Peyer's patch (tissue), 4 donors: Measurements from ENCODE around the gene RSRC2. TPM values are rescaled to one million over a fixed set of nuclear protein-coding genes. Genes with fewer than 3 reads are reported as not detected.

Experiments
- DNase-seq, 3 donors: peaks; one replicate each; pipeline ENCODE4 v3.0.0-alpha.2; 2017 to 2019
- H3K27ac ChIP-seq, 4 donors: fragments of 200-600 bp; sonication (generic); one replicate each; pipeline ENCODE4 v1.5.1; 2016 to 2019
- H3K27me3 ChIP-seq, 2 donors: fragments of 200-600 bp; sonication (generic); one replicate each; pipeline ENCODE4 v1.5.1; 2019
- H3K36me3 ChIP-seq, 3 donors: fragments of 200-600 bp; sonication (generic); one replicate each; pipeline ENCODE4 v1.5.1; 2016 to 2019
- H3K4me1 ChIP-seq, 4 donors: fragments of 200-600 bp; sonication (generic); one replicate each; pipeline ENCODE4 v1.5.1; 2016 to 2019
- H3K4me3 ChIP-seq, 4 donors: fragments of 200-600 bp; sonication (generic); 1 replicate in 3 of 4; 2 replicates in 1 of 4; pipeline ENCODE4 v1.5.1; 2016 to 2019; ENCODE audit warnings: mild to moderate bottlenecking in 1 of 4
- H3K9me3 ChIP-seq, 4 donors: fragments of 200-600 bp; sonication (generic); one replicate each; pipeline ENCODE4 v1.5.1; 2016 to 2019; ENCODE audit warnings: mild to moderate bottlenecking in 1 of 4
- POLR2A ChIP-seq, 2 donors: fragments of 450-650 bp; IDR thresholded peaks; one replicate each; pipeline ENCODE4 v1.5.1; 2017; ENCODE audit warnings: antibody characterized with exemption in 2 of 2, mild to moderate bottlenecking in 2 of 2, moderate library complexity in 2 of 2
- total RNA-seq, 4 donors: library from RNA; depleted of rRNA; stranded (reverse); fragments of >200 nt; gene quantifications; one replicate each; pipeline ENCODE4 v1.1.0, GENCODE V29; 2016
- TF ChIP-seq, protein P1 (sequence below), 6 experiments: fragments of 450-650 bp in 4 of 6; fragments of 200-600 bp in 2 of 6; sonication (generic) in 1 of 6; IDR thresholded peaks; one replicate each; pipeline ENCODE4 v1.5.1; 2017 to 2019; ENCODE audit warnings: antibody characterized with exemption in 6 of 6, mild to moderate bottlenecking in 3 of 6, moderate library complexity in 1 of 6

Gene RSRC2
- total RNA-seq, 4 donors from 2014 or later, result 78.5 to 455 (median 112) TPM

DNA sequence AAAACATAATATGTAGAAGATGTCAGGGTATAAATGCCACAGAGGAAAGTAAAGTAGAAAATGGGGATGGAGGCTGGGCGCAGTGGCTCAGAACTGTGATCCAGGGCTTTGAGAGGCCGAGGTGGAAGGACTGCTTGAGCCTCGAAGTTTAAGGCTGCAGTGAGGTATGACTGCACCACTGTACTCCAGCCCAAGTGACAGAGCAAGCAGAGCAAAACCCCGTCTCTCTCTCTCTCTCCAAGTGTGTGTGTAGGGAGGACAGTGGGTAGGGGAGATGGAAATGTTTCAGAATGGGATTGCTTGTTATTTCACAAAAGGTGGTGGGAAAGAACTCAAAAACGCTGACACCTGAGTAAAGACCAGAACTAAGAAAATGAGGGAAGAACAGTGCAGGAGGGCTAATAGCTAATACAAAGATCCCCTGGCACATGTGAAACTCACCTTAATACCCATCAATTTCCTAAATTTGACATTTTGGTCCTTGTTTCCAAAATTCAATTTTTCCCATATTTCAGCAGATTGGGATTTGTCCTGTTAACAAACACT, 20.3 kb downstream of the RSRC2 start:
- H3K27ac ChIP-seq, result no peak overlapping the region
- no peaks in the 10 kb centered on the region for H3K27me3 ChIP-seq
- DNase-seq, result no peak
- H3K4me3 ChIP-seq, result no peak overlapping the region
- H3K4me1 ChIP-seq, result peaks cover 0 to under 1% (median under 1%) of the 10 kb centered on the region in 4 donors
- H3K9me3 ChIP-seq, result no peaks in the 10 kb centered on the region
- TF ChIP-seq POLR2A (IDR thresholded peaks at IDR 0.05), result no peak
- TF ChIP-seq, protein P1, sequence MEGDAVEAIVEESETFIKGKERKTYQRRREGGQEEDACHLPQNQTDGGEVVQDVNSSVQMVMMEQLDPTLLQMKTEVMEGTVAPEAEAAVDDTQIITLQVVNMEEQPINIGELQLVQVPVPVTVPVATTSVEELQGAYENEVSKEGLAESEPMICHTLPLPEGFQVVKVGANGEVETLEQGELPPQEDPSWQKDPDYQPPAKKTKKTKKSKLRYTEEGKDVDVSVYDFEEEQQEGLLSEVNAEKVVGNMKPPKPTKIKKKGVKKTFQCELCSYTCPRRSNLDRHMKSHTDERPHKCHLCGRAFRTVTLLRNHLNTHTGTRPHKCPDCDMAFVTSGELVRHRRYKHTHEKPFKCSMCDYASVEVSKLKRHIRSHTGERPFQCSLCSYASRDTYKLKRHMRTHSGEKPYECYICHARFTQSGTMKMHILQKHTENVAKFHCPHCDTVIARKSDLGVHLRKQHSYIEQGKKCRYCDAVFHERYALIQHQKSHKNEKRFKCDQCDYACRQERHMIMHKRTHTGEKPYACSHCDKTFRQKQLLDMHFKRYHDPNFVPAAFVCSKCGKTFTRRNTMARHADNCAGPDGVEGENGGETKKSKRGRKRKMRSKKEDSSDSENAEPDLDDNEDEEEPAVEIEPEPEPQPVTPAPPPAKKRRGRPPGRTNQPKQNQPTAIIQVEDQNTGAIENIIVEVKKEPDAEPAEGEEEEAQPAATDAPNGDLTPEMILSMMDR (IDR thresholded peaks at IDR 0.05), result no peak
- peaks cover 0 to 89% (median 4%) of the 10 kb centered on the region in 3 donors for H3K36me3 ChIP-seq

DNA sequence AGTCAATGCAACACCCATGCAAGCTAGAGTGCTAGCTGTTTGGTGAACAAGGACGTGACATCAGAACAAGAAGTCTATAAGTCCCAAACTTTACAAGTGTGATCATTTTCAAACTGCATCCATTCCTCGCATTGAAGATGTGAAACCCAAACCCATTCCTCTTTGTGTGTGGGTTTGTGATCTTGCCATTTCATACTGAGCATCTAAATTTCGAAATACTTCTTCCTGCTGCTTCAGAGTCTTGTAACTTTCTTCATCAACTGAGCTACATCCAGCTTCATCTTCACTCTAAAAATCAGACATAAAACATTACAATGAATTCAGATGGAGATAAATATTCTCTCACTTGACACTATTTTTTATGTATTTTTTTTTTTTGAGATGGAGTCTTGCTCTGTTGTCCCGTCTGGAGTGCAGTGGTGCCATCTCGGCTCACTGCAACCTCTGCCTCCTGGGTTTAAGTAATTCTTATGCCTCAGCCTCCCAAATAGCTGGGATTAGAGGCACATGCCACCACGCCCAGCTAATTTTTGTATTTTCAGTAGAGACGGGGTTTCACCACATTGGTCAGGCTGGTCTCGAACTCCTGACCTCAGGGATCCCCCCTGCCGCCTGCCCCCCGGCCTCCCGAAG, 21.2 kb downstream of the RSRC2 start:
- peaks cover 0 to 80% (median 2%) of the 10 kb centered on the region in 3 donors for H3K36me3 ChIP-seq
- TF ChIP-seq POLR2A (IDR thresholded peaks at IDR 0.05), result no peak
- TF ChIP-seq, protein P1 (IDR thresholded peaks at IDR 0.05), result no peak
- H3K9me3 ChIP-seq, result no peaks in the 10 kb centered on the region
- H3K4me1 ChIP-seq, result peaks cover 0 to 5% (median 2%) of the 10 kb centered on the region in 4 donors
- H3K27ac ChIP-seq, result no peak overlapping the region
- no peaks in the 10 kb centered on the region for H3K27me3 ChIP-seq
- no peak overlapping the region for H3K4me3 ChIP-seq
- DNase-seq, result no peak

DNA sequence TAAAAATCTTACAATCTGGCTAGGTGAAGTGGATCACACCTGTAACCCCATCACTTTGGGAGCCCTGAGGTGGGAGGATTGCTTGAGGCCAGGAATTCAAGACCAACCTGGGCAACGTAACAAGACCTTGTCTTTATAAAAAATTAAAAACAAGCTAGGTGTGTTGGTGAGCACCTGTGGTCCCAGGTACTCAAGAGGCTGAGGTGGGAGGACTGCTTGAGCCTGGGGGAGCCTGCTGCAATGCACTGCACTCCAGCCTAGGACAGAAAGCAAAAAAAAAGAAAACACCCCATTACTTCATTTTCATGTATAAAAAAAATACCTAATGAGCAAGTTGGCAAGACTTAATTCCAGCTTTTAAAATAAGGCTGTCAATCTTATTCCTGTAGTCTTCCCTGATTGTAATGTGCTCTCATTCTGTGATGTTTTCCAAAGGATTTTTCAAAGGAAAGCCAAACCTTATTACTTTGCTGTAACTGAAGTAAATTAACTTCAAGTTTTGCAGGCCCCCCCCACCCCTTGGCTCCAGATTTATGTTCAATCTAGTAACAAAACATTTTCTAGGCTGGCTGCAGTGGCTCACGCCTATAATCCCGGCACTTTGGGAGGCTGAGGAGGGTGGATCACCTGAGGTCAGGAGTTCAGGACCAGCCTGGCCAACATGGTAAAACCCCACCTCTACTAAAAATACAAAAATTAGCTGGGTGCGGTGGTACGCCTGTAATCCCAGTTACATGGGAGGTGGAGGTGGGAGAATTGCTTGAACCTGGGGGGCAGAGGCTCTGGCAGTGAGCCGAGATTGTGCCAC, 22.7 kb downstream of the RSRC2 start:
- TF ChIP-seq, protein P1 (IDR thresholded peaks at IDR 0.05), result no peak
- TF ChIP-seq POLR2A (IDR thresholded peaks at IDR 0.05), result no peak
- H3K27me3 ChIP-seq, result no peaks in the 10 kb centered on the region
- DNase-seq, result no peak
- peaks cover 0 to 64% (median 0%) of the 10 kb centered on the region in 3 donors for H3K36me3 ChIP-seq
- peaks cover 0 to 12% (median 3%) of the 10 kb centered on the region in 4 donors for H3K4me1 ChIP-seq
- H3K27ac ChIP-seq, result no peak overlapping the region
- H3K4me3 ChIP-seq, result no peak overlapping the region
- H3K9me3 ChIP-seq, result no peaks in the 10 kb centered on the region

DNA sequence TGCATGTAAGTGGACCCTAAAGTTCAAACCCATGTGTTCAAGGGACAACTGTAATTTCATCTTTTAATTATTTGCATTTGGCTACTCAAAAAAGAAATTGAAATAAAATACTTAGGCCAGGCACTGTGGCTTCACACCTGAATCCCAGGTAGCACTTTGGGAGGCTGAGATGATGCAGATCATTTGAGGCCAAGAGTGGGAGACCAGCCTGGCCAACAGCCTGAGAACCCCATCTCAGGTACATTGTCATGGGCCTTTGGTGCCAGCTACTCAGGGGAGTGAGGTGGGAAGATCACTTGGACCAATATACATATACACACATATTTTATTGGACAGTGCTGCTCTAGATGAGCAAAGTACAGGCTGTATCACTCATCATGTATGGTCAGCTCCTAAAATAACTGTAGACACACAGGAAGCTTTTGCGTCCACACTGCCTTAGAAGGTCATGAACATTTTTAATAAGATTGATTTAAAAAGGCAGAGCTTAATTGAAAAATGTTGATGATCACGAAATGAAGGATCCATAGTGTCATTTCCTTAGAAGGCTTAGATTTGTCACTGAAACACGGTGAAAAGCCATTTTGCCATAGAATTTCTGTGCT, 23.5 kb downstream of the RSRC2 start:
- DNase-seq, result no peak
- no peaks in the 10 kb centered on the region for H3K9me3 ChIP-seq
- TF ChIP-seq, protein P1 (IDR thresholded peaks at IDR 0.05), result no peak
- no peak for TF ChIP-seq POLR2A (IDR thresholded peaks at IDR 0.05)
- H3K27me3 ChIP-seq, result no peaks in the 10 kb centered on the region
- peak overlapping the region in 1 of 4 donors; percentile 95 for H3K27ac ChIP-seq
- H3K36me3 ChIP-seq, result peaks cover 0 to 57% (median 0%) of the 10 kb centered on the region in 3 donors
- peaks cover 0 to 19% (median 4%) of the 10 kb centered on the region in 4 donors for H3K4me1 ChIP-seq
- H3K4me3 ChIP-seq, result no peak overlapping the region

DNA sequence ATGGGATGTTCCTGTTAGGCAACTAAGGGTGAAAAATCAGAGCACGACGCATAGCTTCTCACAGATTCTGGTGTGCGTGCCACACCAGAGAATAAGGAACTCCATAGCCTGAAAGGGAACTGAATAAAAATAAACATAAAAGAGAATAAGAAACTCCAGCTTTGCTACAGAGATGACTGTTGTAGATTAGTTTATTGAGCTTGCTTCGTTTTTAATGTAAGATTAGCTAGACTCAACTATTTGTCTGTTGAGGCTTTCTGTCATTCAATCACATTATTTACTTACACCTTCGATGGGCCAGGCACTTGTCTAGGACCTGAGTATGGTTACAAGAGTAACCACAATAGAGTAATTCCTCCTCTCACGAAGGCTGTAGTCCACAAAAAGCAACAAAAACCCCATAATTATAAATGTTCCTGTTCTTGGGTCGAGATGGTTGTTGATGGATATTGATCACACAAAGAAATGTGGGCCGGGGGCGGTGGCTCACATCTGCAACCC, 25.2 kb downstream of the RSRC2 start:
- Histone ChIP-seq H3K4me3 (peak overlapping the region in 3 of 4 donors; percentile 81 to 94 (median 81)), H3K9me3 (no peaks in the 10 kb centered on the region), H3K36me3 (peaks cover 0 to 46% (median 0%) of the 10 kb centered on the region in 3 donors), H3K27me3 (no peaks in the 10 kb centered on the region), H3K4me1 (peaks cover 0 to 23% (median 4%) of the 10 kb centered on the region in 4 donors), H3K27ac (peak overlapping the region in 3 of 4 donors; percentile 95 to 99 (median 99))
- TF ChIP-seq, protein P1 (IDR thresholded peaks at IDR 0.05), result no peak
- no peak for TF ChIP-seq POLR2A (IDR thresholded peaks at IDR 0.05)
- DNase-seq, result no peak
